ENCODE data around the gene DDX39B.

- TF ChIP-seq, protein P1, sequence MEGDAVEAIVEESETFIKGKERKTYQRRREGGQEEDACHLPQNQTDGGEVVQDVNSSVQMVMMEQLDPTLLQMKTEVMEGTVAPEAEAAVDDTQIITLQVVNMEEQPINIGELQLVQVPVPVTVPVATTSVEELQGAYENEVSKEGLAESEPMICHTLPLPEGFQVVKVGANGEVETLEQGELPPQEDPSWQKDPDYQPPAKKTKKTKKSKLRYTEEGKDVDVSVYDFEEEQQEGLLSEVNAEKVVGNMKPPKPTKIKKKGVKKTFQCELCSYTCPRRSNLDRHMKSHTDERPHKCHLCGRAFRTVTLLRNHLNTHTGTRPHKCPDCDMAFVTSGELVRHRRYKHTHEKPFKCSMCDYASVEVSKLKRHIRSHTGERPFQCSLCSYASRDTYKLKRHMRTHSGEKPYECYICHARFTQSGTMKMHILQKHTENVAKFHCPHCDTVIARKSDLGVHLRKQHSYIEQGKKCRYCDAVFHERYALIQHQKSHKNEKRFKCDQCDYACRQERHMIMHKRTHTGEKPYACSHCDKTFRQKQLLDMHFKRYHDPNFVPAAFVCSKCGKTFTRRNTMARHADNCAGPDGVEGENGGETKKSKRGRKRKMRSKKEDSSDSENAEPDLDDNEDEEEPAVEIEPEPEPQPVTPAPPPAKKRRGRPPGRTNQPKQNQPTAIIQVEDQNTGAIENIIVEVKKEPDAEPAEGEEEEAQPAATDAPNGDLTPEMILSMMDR (IDR thresholded peaks at IDR 0.05; ENCODE audit: insufficient read depth, low read depth, low read length) = no peak
- TF ChIP-seq EZH2 (IDR thresholded peaks at IDR 0.05; ENCODE audit: insufficient read depth, low read length) = no peak
These were observed 13.5 kb downstream of the DDX39B start for GRCh38 chr6:31528307-31528777.

Measured in astrocyte (in vitro differentiated cells and primary cell).